Amniotic epithelial cell (primary cell): ENCODE results near the gene RAMACL.
A peak's percentile ranks its signal among the peaks of the same experiment; 100 is the strongest.
"Not testable (repeated sequence)": the region's sequence is repeated elsewhere in the genome, so short reads cannot be mapped to it uniquely, and the experiment has no call there.

Experiments used
- DNase-seq: peaks from one replicate; pipeline ENCODE4 v3.0.0-alpha.2; 2010; ENCODE audit warnings: low read depth

Gene RAMACL

GRCh38 chr6:166586424-166587156, at the start of gene RAMACL:
RAMACL (minus strand) TSS chr6:166586678; CDS start chr6:166586477, 201 bp downstream.
- no peak for DNase-seq

GRCh38 chr6:166635013-166635970, 48.8 kb upstream of the RAMACL start:
- DNase-seq = no peak

- not testable (repeated sequence) for DNase-seq
Observed at GRCh38 chr6:166634581-166634980, 48.1 kb upstream of the RAMACL start.

- DNase-seq = no peak
Observed at GRCh38 chr6:166633732-166634535, 47.5 kb upstream of the RAMACL start.

- DNase-seq = no peak
Observed at GRCh38 chr6:166632731-166633130, 46.3 kb upstream of the RAMACL start.

GRCh38 chr6:166630462-166630861, 44.0 kb upstream of the RAMACL start:
- DNase-seq = no peak

GRCh38 chr6:166629628-166630027, 43.1 kb upstream of the RAMACL start:
- DNase-seq = peak; percentile 47

- DNase-seq = peak; percentile 51
Observed at GRCh38 chr6:166627875-166628801, 41.7 kb upstream of the RAMACL start.

GRCh38 chr6:166627033-166627874, 40.8 kb upstream of the RAMACL start, which contains the start of gene RPS6KA2:
RPS6KA2 (minus strand) TSS chr6:166627251; CDS start chr6:166627019, 232 bp downstream.
- peak; percentile 99 for DNase-seq

GRCh38 chr6:166626177-166627032, 39.9 kb upstream of the RAMACL start:
- DNase-seq = peak; percentile 61

GRCh38 chr6:166625356-166625755, 38.9 kb upstream of the RAMACL start:
- DNase-seq = peak; percentile 76

- peak; percentile 95 for DNase-seq
Observed at GRCh38 chr6:166624275-166624674, 37.8 kb upstream of the RAMACL start.

GRCh38 chr6:166623318-166623717, 36.8 kb upstream of the RAMACL start:
- peak; percentile 57 for DNase-seq

- no peak for DNase-seq
Observed at GRCh38 chr6:166621114-166621540, 34.6 kb upstream of the RAMACL start.

GRCh38 chr6:166620478-166621113, 34.1 kb upstream of the RAMACL start:
- peak; percentile 27 for DNase-seq

GRCh38 chr6:166619912-166620311, 33.4 kb upstream of the RAMACL start:
- peak; percentile 99 for DNase-seq

GRCh38 chr6:166618866-166619761, 32.6 kb upstream of the RAMACL start:
- DNase-seq = peak; percentile 73
